GM12878 (cell line): ENCODE results near the gene UNKL. TPM values are rescaled to one million over a fixed set of nuclear protein-coding genes. Genes with fewer than 3 reads are reported as not detected.

Source experiments
- CHD4 ChIP-seq: fragments of 200-600 bp; sonication (generic); IDR thresholded peaks from 2 replicates; pipeline ENCODE4 v1.6.1; 2016; ENCODE audit warnings: mild to moderate bottlenecking
- MEF2A ChIP-seq: IDR thresholded peaks from 2 replicates; pipeline ENCODE4 v1.6.1; 2011; ENCODE audit warnings: low read depth, mild to moderate bottlenecking, low read length, moderate library complexity; ENCODE audit not compliant: insufficient read depth
- STAT1 ChIP-seq: fragments of 450-650 bp; conservative IDR thresholded peaks from 2 replicates; pipeline ENCODE4 v1.6.1; 2014; ENCODE audit warnings: antibody characterized with exemption, mild to moderate bottlenecking
- polyA plus RNA-seq, 11 experiments: library from polyadenylated mRNA; depleted of rRNA in 4 of 11; unstranded in 6 of 11; stranded (reverse) in 5 of 11; fragments of >200 nt; fragmentation: Nextera tagmentation in 4 of 11; fragmentation: Illumina TruSeq in 1 of 11; extraction: Ambion mirVana in 4 of 11; extraction: Trizol in 1 of 11; gene quantifications; 1 replicate in 1 of 11; 2 replicates in 10 of 11; pipeline versions ENCODE4 v1.2.1 to v1.2.3, GENCODE V29; 2011 to 2016; ENCODE audit warnings: inconsistent platforms in 2 of 11, missing spikeins in 2 of 11, low read depth in 1 of 11
- total RNA-seq, 4 experiments: library from RNA; depleted of rRNA in 3 of 4; stranded (reverse); fragments of >200 nt in 3 of 4; fragmentation: Illumina TruSeq in 1 of 4; extraction: Trizol in 1 of 4; gene quantifications; 2 replicates each; pipeline versions ENCODE4 v1.2.1 to v1.2.3, GENCODE V29; 2013 to 2021
- TF ChIP-seq, protein P1 (sequence below): fragments of 150-350 bp; IDR thresholded peaks from 2 replicates; pipeline ENCODE4 v1.6.1; 2016; ENCODE audit warnings: low read depth, low read length
- TF ChIP-seq, protein P2 (sequence below): IDR thresholded peaks from 2 replicates; pipeline ENCODE4 v1.6.1; 2012; ENCODE audit warnings: low read depth, low read length, improper control_type of control experiment

Gene UNKL
- total and polyA plus RNA-seq, 10 of the 15 experiments (the other 5 are each of a cell fraction or from before 2014, with no cell fraction given): 0.40 to 21.6 (median 9.1) TPM

DNA sequence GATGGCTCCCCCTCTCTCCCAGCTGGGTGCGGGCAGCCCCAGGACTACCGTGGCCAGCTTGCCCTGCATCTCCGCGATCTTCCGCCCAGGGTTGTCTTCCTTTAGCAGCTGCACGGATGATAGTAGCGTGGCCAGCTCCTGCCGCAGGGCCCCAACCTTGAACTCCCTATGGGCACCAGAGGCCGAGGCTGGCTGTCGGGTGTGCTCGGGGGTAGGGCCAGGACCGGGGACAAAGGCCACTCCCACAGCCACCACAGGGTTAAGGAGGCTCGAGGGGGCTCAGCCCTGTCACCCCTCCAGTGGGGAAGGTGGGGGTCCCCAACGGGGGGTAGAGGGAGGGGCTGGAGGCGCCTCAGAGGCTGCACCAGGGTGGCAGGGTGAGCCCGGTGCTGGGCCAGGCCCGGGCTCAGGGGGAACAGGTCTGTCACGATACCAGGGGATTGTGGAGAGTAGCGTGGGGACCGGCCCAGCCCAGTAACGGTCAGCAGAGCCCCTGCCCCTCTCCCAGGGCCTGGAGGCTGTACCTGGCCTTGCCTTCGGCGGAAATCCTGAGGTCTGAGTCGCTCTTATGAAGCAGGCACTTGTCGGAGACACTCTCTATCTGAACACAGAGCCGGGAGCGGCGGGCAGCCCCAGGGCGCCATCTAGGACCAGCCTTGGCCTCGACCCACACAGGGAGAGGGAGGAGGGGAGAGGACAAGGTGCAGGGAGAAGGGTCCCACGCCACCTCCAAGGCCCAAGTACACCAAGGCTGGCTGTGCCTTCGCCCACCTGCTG is 21.6 kb upstream of the UNKL start (continued):
- TF ChIP-seq, protein P1, sequence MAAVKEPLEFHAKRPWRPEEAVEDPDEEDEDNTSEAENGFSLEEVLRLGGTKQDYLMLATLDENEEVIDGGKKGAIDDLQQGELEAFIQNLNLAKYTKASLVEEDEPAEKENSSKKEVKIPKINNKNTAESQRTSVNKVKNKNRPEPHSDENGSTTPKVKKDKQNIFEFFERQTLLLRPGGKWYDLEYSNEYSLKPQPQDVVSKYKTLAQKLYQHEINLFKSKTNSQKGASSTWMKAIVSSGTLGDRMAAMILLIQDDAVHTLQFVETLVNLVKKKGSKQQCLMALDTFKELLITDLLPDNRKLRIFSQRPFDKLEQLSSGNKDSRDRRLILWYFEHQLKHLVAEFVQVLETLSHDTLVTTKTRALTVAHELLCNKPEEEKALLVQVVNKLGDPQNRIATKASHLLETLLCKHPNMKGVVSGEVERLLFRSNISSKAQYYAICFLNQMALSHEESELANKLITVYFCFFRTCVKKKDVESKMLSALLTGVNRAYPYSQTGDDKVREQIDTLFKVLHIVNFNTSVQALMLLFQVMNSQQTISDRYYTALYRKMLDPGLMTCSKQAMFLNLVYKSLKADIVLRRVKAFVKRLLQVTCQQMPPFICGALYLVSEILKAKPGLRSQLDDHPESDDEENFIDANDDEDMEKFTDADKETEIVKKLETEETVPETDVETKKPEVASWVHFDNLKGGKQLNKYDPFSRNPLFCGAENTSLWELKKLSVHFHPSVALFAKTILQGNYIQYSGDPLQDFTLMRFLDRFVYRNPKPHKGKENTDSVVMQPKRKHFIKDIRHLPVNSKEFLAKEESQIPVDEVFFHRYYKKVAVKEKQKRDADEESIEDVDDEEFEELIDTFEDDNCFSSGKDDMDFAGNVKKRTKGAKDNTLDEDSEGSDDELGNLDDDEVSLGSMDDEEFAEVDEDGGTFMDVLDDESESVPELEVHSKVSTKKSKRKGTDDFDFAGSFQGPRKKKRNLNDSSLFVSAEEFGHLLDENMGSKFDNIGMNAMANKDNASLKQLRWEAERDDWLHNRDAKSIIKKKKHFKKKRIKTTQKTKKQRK: no peak
- TF ChIP-seq MEF2A (no peak), CHD4 (no peak), STAT1 (no peak)
- TF ChIP-seq, protein P2, sequence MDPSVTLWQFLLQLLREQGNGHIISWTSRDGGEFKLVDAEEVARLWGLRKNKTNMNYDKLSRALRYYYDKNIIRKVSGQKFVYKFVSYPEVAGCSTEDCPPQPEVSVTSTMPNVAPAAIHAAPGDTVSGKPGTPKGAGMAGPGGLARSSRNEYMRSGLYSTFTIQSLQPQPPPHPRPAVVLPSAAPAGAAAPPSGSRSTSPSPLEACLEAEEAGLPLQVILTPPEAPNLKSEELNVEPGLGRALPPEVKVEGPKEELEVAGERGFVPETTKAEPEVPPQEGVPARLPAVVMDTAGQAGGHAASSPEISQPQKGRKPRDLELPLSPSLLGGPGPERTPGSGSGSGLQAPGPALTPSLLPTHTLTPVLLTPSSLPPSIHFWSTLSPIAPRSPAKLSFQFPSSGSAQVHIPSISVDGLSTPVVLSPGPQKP: no peak
- TF ChIP-seq, all 136 proteins: peak for 0
